Fibroblast of villous mesenchyme (primary cell): Measurements from ENCODE around the gene MYBPC1. TPM values are rescaled to one million over a fixed set of nuclear protein-coding genes. Genes with fewer than 3 reads are reported as not detected.
A peak's percentile ranks its signal among the peaks of the same experiment; 100 is the strongest.

Experiments
- DNase-seq: peaks from one replicate; pipeline ENCODE4 v3.0.0-alpha.2; 2010; ENCODE audit warnings: low read depth
- H3K4me3 ChIP-seq: 2 replicates; pipeline ENCODE4 v1.5.1; 2011; ENCODE audit warnings: low read depth, mild to moderate bottlenecking, low read length
- CTCF ChIP-seq: IDR thresholded peaks from 2 replicates; pipeline ENCODE4 v1.5.1; 2012; ENCODE audit warnings: low read depth, mild to moderate bottlenecking, low read length; ENCODE audit not compliant: insufficient read depth
- total RNA-seq: library from RNA; depleted of rRNA; stranded (reverse); fragments of >200 nt; gene quantifications from 2 replicates; pipeline ENCODE4 v1.2.3, GENCODE V29; 2012

Gene MYBPC1
- total RNA-seq, 1 donor: not detected

GRCh38 chr12:101697197-101697929, 102.6 kb downstream of the MYBPC1 start, which contains the start of gene CHPT1:
Gene CHPT1, plus strand, starts transcription at chr12:101697640. Its CDS starts 222 bp downstream, at chr12:101697862.
- DNase-seq: peak; percentile 42
- no peak for TF ChIP-seq CTCF
- H3K4me3 ChIP-seq: peak within 1 kb of the TSS; percentile 81

GRCh38 chr12:101697930-101698799, 103.4 kb downstream of the MYBPC1 start:
- H3K4me3 ChIP-seq: peak overlapping the region; percentile 81

GRCh38 chr12:101698800-101699347, 104.1 kb downstream of the MYBPC1 start:
- TF ChIP-seq CTCF: peak; percentile 42
- peak overlapping the region; percentile 81 for H3K4me3 ChIP-seq
- DNase-seq: peak; percentile 27

More at GRCh38 chr12:101697930-101698799, 103.4 kb downstream of the MYBPC1 start:
- no peak for TF ChIP-seq CTCF
- peak; percentile 31 for DNase-seq

GRCh38 chr12:101700299-101700820, 105.6 kb downstream of the MYBPC1 start:
- TF ChIP-seq CTCF: no peak
- no peak for DNase-seq
- H3K4me3 ChIP-seq: no peak overlapping the region

- TF ChIP-seq CTCF: no peak
- DNase-seq: no peak
- no peak overlapping the region for H3K4me3 ChIP-seq
These were observed 108.7 kb downstream of the MYBPC1 start for GRCh38 chr12:101703487-101703886.

- TF ChIP-seq CTCF: no peak
- H3K4me3 ChIP-seq: no peak overlapping the region
- no peak for DNase-seq
These were observed 111.6 kb downstream of the MYBPC1 start for GRCh38 chr12:101706403-101706802.
